Endothelial cell (in vitro differentiated cells): ENCODE results near the gene WHRN. TPM values are rescaled to one million over a fixed set of nuclear protein-coding genes. Genes with fewer than 3 reads are reported as not detected.

Experiments used
- DNase-seq: peaks from one replicate; pipeline ENCODE4 v3.0.0; 2021; ENCODE audit warnings: low spot score
- H3K27ac Mint-ChIP-seq: one replicate; pipeline ENCODE4 v1.8.0; 2021; ENCODE audit warnings: mixed read lengths, inconsistent platforms; ENCODE audit not compliant: unreplicated experiment
- H3K27me3 Mint-ChIP-seq: one replicate; pipeline ENCODE4 v1.8.0; 2021; ENCODE audit warnings: mild to moderate bottlenecking, moderate library complexity, mixed read lengths, inconsistent platforms; ENCODE audit not compliant: unreplicated experiment
- H3K36me3 Mint-ChIP-seq: one replicate; pipeline ENCODE4 v1.8.0; 2021; ENCODE audit warnings: mild to moderate bottlenecking, low read depth, mixed read lengths, inconsistent platforms; ENCODE audit not compliant: unreplicated experiment
- H3K4me1 Mint-ChIP-seq: one replicate; pipeline ENCODE4 v1.8.0; 2021; ENCODE audit warnings: mild to moderate bottlenecking, mixed read lengths, inconsistent platforms; ENCODE audit not compliant: unreplicated experiment
- H3K4me3 Mint-ChIP-seq: one replicate; pipeline ENCODE4 v1.8.0; 2021; ENCODE audit warnings: mild to moderate bottlenecking, mixed read lengths, inconsistent platforms; ENCODE audit not compliant: unreplicated experiment
- H3K9me3 Mint-ChIP-seq: one replicate; pipeline ENCODE4 v1.8.0; 2021; ENCODE audit warnings: mixed read lengths, inconsistent platforms; ENCODE audit not compliant: unreplicated experiment
- total RNA-seq: library from RNA; stranded (reverse); fragmentation: NEBNext Ultra II Directional; extraction: Animal tissue kit (Norgen Biotek cat#: 25700); gene quantifications from one replicate; pipeline ENCODE4 v1.2.1, GENCODE V29; 2021; ENCODE audit not compliant: unreplicated experiment
- TF ChIP-seq, protein P1 (sequence below): fragments of 200-600 bp; sonication (generic); IDR thresholded peaks from one replicate; pipeline ENCODE4 v1.5.0; 2021; ENCODE audit warnings: antibody characterized with exemption; ENCODE audit not compliant: unreplicated experiment

The WHRN gene
- total RNA-seq, 1 donor from 2014 or later: 4.1 TPM

DNA sequence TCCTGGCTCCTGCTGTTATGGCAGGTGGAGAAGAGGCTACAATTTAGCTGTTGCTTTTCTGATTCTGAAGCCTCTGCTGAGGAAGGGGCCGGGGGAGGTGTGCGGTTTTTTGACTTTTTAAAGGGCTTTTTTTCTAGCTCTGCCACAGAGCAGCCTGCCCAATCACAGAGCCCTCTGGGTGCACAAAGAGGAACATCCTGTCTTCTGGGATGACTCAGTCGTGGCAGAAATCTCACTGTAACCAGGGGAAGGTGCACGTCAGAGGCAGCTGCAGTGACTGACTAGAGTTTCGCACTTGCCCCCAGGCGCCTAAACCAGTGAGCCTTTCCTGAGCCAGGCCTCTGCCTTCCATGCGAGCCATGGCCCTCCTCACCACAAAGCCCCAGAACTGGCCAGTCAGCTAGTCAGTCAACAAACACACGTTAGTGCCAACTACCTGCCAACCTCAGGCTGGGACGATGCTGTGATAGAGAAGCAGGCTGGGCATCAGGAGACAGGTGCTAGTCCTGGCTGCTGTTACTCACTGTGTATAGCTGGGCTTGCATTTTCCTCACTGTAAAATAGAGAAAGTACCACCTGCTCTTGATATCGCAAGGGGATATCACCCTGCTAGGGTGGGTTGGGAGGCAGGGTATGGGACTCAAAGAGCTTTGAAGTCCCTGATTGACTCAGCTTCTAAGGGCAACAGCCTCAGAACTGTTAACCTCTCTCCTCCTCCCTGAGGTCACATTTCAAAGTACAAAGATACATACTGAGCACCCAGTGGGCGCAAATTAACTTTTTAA lies 119.7 kb downstream of the WHRN start:
- no peak for DNase-seq
- H3K4me1 Mint-ChIP-seq: peaks cover 73% of the 10 kb centered on the region
- H3K27me3 Mint-ChIP-seq: peaks cover 14% of the 10 kb centered on the region
- H3K27ac Mint-ChIP-seq: peak overlapping the region; percentile 94
- no peaks in the 10 kb centered on the region for H3K9me3 Mint-ChIP-seq
- H3K4me3 Mint-ChIP-seq: peak overlapping the region; percentile 97
- TF ChIP-seq, protein P1, sequence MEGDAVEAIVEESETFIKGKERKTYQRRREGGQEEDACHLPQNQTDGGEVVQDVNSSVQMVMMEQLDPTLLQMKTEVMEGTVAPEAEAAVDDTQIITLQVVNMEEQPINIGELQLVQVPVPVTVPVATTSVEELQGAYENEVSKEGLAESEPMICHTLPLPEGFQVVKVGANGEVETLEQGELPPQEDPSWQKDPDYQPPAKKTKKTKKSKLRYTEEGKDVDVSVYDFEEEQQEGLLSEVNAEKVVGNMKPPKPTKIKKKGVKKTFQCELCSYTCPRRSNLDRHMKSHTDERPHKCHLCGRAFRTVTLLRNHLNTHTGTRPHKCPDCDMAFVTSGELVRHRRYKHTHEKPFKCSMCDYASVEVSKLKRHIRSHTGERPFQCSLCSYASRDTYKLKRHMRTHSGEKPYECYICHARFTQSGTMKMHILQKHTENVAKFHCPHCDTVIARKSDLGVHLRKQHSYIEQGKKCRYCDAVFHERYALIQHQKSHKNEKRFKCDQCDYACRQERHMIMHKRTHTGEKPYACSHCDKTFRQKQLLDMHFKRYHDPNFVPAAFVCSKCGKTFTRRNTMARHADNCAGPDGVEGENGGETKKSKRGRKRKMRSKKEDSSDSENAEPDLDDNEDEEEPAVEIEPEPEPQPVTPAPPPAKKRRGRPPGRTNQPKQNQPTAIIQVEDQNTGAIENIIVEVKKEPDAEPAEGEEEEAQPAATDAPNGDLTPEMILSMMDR: no peak
- H3K36me3 Mint-ChIP-seq: peaks cover 7% of the 10 kb centered on the region

DNA sequence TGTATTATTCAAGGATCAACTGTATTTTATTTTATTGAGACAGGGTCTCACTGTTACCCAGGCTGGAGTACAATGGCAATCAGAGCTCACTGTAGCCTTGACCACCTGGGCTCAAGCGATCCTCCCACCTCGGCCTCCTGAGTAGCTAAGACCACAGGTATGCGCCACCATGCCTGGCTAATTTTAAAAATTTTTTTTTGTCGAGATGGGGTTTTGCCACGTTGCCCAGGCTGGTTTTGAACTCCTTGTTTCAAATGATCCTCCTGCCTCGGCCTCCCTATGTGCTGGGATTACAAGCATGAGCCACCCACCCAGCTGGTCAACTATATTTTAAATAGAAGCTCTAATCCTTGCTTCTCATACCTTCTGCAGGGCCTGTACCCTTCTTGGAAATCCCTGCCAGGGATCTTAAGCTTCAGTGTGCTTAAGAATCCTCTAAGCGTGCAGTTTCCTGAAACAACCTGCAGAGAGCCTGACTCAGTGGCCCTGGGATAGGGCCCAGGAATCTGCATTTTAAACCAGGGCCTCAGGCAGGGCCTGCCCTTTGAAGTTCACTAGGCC lies 120.4 kb downstream of the WHRN start:
- TF ChIP-seq, protein P1: no peak
- Mint-ChIP-seq H3K27ac (no peak overlapping the region), H3K9me3 (no peaks in the 10 kb centered on the region), H3K36me3 (peaks cover 10% of the 10 kb centered on the region), H3K4me1 (peaks cover 70% of the 10 kb centered on the region), H3K4me3 (no peak overlapping the region), H3K27me3 (peaks cover 17% of the 10 kb centered on the region)
- no peak for DNase-seq

DNA sequence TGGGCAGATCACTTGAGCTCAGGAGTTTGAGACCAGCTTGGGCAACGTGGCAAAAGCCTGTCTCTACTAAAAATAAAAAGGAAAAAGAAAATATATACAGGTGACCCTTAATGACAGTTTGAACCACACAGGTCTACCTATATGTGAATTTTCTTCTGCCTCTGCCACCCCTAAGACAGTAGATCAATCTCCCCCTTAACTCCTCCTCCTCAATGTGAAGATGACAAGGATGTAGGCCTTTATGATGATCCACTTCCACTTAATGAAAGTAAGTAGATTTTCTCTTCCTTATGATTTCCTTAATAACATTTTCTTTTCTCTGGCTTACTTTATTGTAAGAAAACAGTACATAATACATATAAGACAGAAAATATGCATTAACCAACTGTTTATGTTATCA lies 120.9 kb downstream of the WHRN start:
- Mint-ChIP-seq H3K27ac (peak overlapping the region; percentile 48), H3K36me3 (peaks cover 15% of the 10 kb centered on the region), H3K27me3 (peaks cover 17% of the 10 kb centered on the region), H3K9me3 (no peaks in the 10 kb centered on the region), H3K4me1 (peaks cover 64% of the 10 kb centered on the region), H3K4me3 (no peak overlapping the region)
- TF ChIP-seq, protein P1: no peak
- DNase-seq: no peak

DNA sequence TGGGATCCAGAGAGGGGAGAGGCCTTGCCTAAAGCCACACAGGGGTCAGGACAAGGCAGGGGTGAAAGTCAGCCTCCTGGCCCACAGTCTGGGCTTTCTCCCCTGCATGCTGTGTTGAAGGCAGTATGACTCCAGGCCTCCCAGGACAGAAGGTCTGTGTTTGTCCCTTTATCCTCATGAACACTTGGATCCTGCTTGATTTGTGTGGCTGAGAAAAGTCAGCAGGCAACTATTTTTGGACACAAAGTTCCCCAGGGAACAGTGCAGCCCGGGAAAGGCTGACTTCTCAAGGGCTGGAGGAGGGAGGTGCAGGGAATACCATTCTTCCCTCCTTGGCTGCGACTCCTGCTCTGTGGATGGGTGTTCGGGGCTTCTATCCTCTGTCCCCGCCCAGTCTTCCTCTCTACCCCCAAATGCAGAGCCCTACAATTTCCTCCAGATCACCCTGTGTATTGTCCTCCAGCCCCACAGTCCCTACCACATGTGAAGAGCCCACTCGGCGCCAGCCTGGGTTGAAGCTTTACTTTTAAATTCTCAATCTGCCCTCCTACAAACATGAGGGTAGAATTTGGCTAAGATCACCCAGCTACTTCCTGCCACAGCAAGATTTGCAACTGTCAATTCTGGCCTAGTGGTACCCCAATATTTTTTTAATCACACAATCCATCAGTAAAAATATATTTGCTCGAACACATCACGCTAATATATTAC lies 121.6 kb downstream of the WHRN start:
- H3K9me3 Mint-ChIP-seq: no peaks in the 10 kb centered on the region
- H3K4me1 Mint-ChIP-seq: peaks cover 60% of the 10 kb centered on the region
- peak overlapping the region; percentile 77 for H3K4me3 Mint-ChIP-seq
- peaks cover 14% of the 10 kb centered on the region for H3K27me3 Mint-ChIP-seq
- H3K36me3 Mint-ChIP-seq: peaks cover 18% of the 10 kb centered on the region
- peak overlapping the region; percentile 48 for H3K27ac Mint-ChIP-seq
- no peak for DNase-seq
- TF ChIP-seq, protein P1: no peak
